ENCODE results near the gene RNF215. TPM values are rescaled to one million over a fixed set of nuclear protein-coding genes. Genes with fewer than 3 reads are reported as not detected.

RNF215 gene
- total RNA-seq, 1 donor from 2014 or later = 4.9 TPM

DNA sequence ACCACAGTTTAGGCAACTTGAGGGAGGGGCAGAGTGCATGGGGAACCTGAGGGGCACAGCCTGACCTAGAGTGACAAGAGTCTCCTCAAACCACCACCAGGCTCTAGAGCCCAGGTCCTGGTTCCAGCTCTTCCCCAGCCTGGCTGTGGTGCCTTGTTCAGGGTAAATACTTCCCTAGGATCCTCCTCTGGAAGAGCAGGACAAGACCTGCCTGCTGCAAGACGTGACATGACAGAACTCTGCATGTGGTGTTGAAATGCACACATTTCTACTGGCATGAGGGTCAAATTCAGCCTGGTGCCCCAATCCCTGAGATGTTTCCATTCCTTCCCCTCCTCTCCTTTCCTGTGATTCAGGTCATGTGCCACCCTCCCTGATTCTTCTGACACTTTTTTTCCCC lies 12.9 kb upstream of the RNF215 start:
- peaks cover 21% of the 10 kb centered on the region for H3K4me1 ChIP-seq
- TF ChIP-seq, protein P1, sequence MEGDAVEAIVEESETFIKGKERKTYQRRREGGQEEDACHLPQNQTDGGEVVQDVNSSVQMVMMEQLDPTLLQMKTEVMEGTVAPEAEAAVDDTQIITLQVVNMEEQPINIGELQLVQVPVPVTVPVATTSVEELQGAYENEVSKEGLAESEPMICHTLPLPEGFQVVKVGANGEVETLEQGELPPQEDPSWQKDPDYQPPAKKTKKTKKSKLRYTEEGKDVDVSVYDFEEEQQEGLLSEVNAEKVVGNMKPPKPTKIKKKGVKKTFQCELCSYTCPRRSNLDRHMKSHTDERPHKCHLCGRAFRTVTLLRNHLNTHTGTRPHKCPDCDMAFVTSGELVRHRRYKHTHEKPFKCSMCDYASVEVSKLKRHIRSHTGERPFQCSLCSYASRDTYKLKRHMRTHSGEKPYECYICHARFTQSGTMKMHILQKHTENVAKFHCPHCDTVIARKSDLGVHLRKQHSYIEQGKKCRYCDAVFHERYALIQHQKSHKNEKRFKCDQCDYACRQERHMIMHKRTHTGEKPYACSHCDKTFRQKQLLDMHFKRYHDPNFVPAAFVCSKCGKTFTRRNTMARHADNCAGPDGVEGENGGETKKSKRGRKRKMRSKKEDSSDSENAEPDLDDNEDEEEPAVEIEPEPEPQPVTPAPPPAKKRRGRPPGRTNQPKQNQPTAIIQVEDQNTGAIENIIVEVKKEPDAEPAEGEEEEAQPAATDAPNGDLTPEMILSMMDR (IDR thresholded peaks at IDR 0.05; ENCODE audit: borderline replicate concordance) = no peak
- H3K27me3 ChIP-seq (ENCODE audit: low read depth) = peaks cover 35% of the 10 kb centered on the region
- no peak overlapping the region for H3K27ac ChIP-seq (replicated peaks)
- no peak for DNase-seq
- H3K9me3 ChIP-seq (replicated peaks) = no peaks in the 10 kb centered on the region
- intact Hi-C loops (cut with micrococcal nuclease) = no loop called here
- no peaks in the 10 kb centered on the region for H3K36me3 ChIP-seq
- no peak overlapping the region for H3K4me3 ChIP-seq

DNA sequence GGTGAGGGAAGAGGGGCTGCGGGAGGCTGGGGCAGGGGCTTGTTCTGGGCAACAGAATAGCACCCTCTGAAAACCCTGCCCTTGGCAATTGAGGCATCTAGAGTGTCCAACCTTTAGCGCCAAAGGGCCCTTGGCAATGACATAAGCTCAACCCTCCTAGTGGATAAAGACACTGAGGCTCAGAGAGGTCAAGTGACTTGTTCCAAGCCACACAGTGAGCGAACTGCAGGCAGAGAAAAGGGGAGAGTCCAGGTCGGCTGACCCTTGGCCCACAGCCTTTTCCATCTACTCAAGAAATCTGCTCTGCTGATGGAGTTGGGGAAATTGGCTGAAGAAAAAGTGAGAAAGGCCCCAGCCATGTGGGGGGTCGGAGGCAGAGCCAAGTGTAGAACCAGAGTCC lies 12.5 kb upstream of the RNF215 start:
- H3K4me3 ChIP-seq = no peak overlapping the region
- no peak for DNase-seq
- no peaks in the 10 kb centered on the region for H3K9me3 ChIP-seq (replicated peaks)
- TF ChIP-seq, protein P1 (IDR thresholded peaks at IDR 0.05; ENCODE audit: borderline replicate concordance) = no peak
- intact Hi-C loops (cut with micrococcal nuclease) = no loop called here
- H3K36me3 ChIP-seq = no peaks in the 10 kb centered on the region
- peaks cover 21% of the 10 kb centered on the region for H3K4me1 ChIP-seq
- no peak overlapping the region for H3K27ac ChIP-seq (replicated peaks)
- peaks cover 39% of the 10 kb centered on the region for H3K27me3 ChIP-seq (ENCODE audit: low read depth)

DNA sequence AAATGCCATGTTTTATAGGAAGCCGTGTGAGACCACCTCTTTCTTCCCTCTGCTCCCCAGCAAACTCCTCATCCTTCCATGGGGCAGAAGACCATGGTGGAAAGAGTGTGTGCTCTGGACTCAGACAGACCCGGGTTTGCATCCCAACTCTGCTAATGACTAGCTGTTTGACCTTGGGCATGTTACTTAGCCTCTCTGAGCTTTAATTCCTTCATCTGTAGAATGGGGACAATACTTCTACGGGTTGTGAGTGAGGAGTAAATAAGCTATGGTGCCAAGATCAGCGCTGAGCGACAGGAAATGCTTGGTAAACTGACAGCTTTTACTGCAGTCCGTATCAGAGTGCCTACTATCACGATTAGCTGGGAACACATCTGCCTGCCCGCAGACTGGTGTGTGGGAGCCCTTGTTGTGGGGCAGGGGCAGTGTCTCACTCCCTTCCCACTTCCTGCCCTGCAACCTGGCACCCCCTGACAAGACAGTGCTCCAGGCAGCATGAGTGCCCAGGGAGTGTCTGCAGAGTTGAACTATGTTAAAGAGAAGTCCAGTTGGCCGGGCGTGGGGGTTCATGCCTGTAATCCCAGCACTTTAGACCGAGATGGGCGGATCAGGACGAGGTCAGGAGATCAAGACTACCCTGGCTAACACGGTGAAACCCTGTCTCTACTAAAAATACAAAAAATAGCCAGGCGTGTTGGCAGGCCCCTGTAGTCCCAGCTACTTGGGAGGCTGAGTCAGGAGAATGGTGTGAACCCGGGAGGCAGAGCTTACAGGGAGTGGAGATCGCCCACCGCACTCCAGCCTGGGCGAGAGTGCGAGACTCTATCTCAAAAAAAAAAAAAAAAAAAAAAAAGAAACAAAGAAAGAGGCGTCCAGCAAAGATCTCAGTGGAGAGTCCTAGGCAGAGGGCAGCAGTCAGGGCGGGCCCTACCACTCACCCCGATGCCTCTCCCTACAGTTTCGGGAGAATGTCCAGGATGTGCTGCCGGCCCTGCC lies 11.8 kb upstream of the RNF215 start:
- no peak for DNase-seq
- TF ChIP-seq, protein P1 (IDR thresholded peaks at IDR 0.05; ENCODE audit: borderline replicate concordance) = no peak
- intact Hi-C loops (cut with micrococcal nuclease) = no loop called here
- H3K4me1 ChIP-seq = peaks cover 21% of the 10 kb centered on the region
- no peak overlapping the region for H3K4me3 ChIP-seq
- no peak overlapping the region for H3K27ac ChIP-seq (replicated peaks)
- H3K36me3 ChIP-seq = no peaks in the 10 kb centered on the region
- peaks cover 47% of the 10 kb centered on the region for H3K27me3 ChIP-seq (ENCODE audit: low read depth)
- H3K9me3 ChIP-seq (replicated peaks) = no peaks in the 10 kb centered on the region

DNA sequence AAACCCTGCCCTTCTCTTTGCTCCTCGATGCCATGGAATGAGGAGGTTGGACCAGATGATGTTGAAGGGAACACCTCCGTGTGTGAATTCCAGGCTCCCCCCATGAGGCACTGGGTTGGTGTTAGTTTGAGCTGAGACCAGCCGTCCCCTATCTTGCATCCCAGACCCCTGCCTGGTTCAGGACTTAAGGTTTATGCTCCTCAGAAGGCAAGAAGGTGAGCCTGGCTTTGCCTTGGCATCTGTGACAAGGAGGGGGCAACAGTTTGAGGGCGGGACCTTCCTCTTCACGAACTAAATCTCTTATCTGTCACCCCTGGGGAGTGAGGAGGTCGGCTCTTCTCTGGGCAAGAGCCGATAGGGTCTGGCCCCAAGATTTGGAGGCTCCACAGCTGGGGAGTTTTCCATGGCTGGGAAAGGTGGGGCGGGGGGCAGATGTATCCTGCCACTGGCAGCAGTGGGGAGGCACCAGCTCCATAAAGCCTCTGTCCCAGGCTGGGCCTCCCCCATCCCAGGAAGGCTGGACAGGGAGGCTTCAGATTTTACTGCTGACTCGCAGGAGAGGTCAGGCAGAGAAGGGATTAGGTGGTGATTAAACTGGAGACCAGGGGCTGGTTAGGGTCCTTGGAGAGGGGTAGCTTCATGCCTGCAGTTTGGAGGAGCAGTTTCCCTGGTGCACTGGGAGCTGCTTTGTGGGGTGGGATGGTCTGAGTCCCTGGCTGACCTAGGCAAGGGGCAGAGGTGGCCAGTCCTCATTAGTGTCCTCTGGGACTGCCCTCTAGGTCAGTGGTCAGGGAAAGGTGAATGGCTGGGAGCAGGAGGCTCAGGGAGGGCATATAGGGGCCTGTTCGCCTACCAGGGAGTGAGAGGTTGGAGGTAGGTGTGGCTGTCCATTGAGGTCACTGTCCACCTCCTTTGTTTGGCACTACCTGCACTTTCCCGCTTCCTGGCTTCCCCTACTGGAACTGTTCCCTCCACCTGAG lies 10.7 kb upstream of the RNF215 start:
- TF ChIP-seq, protein P1 (IDR thresholded peaks at IDR 0.05; ENCODE audit: borderline replicate concordance) = no peak
- DNase-seq = no peak
- H3K27me3 ChIP-seq (ENCODE audit: low read depth) = peaks cover 57% of the 10 kb centered on the region
- no peak overlapping the region for H3K27ac ChIP-seq (replicated peaks)
- H3K4me3 ChIP-seq = peak overlapping the region; percentile 73
- H3K9me3 ChIP-seq (replicated peaks) = no peaks in the 10 kb centered on the region
- intact Hi-C loops (cut with micrococcal nuclease) = no loop called here
- no peaks in the 10 kb centered on the region for H3K36me3 ChIP-seq
- peaks cover 21% of the 10 kb centered on the region for H3K4me1 ChIP-seq

Measured in left ventricle myocardium inferior (tissue), 1 donor.